ENCODE results near the gene ZNF684.

DNA sequence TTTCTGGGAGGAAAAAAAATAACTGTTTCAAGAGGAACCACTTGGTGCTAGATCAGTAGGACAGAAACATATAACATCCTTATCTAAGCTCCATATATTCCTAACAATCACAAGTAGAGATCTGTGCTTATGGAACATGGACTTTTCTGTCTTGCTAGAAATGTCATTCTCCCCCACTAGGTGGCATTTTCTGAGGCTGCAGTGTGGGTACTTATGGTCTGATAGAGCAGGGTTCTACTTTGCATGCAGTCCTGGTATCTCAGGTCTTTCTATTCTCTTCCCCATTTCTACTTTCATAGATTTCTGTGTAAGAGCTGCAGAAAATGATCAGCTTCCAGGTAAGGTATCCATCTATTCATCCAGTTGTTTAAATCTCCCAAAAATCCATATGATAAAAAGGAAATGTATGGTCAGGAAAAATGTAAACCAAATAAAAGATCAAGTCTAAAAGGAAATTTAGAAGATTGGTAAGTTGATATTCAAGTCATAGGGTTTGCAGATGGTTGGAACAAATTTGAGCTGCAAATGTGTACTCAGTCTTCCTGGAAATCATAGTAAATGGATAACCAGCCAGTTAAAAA lies 1.5 kb downstream of the ZNF684 start:
- TF ChIP-seq, protein P1, sequence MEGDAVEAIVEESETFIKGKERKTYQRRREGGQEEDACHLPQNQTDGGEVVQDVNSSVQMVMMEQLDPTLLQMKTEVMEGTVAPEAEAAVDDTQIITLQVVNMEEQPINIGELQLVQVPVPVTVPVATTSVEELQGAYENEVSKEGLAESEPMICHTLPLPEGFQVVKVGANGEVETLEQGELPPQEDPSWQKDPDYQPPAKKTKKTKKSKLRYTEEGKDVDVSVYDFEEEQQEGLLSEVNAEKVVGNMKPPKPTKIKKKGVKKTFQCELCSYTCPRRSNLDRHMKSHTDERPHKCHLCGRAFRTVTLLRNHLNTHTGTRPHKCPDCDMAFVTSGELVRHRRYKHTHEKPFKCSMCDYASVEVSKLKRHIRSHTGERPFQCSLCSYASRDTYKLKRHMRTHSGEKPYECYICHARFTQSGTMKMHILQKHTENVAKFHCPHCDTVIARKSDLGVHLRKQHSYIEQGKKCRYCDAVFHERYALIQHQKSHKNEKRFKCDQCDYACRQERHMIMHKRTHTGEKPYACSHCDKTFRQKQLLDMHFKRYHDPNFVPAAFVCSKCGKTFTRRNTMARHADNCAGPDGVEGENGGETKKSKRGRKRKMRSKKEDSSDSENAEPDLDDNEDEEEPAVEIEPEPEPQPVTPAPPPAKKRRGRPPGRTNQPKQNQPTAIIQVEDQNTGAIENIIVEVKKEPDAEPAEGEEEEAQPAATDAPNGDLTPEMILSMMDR (IDR thresholded peaks at IDR 0.05; ENCODE audit: insufficient read depth, low read length, poor library complexity, severe bottlenecking): peak; percentile 71
- TF ChIP-seq EZH2phosphoT487 (conservative IDR thresholded peaks at IDR 0.05; ENCODE audit: low read length): no peak

Data from SU-DHL-6 (cell line).